CD4-positive, alpha-beta T cell treated with Interleukin-15 for 1 hour (primary cell): ENCODE data around the gene MRI1.
"Not testable (repeated sequence)": the region's sequence is repeated elsewhere in the genome, so short reads cannot be mapped to it uniquely, and the experiment has no call there.

Experiments used
- DNase-seq: peaks from one replicate; pipeline ENCODE4 v3.0.0-alpha.2; 2020

The MRI1 gene

GRCh38 chr19:13764101-13764807 is at the start of gene MRI1:
Gene MRI1 (plus strand): TSS chr19:13764522. CDS start chr19:13764589, 67 bp downstream.
- peak; percentile 66 for DNase-seq

GRCh38 chr19:13717194-13717643 is 47.1 kb upstream of the MRI1 start:
- DNase-seq = no peak

GRCh38 chr19:13718733-13719132 is 45.6 kb upstream of the MRI1 start:
- DNase-seq = no peak

GRCh38 chr19:13722146-13722545 is 42.2 kb upstream of the MRI1 start:
- DNase-seq = no peak

GRCh38 chr19:13723206-13723605 is 41.1 kb upstream of the MRI1 start:
- no peak for DNase-seq

GRCh38 chr19:13726323-13726722 is 38.0 kb upstream of the MRI1 start:
- DNase-seq = no peak

GRCh38 chr19:13727798-13728197 is 36.5 kb upstream of the MRI1 start:
- no peak for DNase-seq

- no peak for DNase-seq
Observed at GRCh38 chr19:13729859-13730258, 34.5 kb upstream of the MRI1 start.

GRCh38 chr19:13731147-13731964 is 33.0 kb upstream of the MRI1 start:
- peak; percentile 94 for DNase-seq

GRCh38 chr19:13732337-13732736 is 32.0 kb upstream of the MRI1 start:
- no peak for DNase-seq

- no peak for DNase-seq
Observed at GRCh38 chr19:13734751-13735150, 29.6 kb upstream of the MRI1 start.

- no peak for DNase-seq
Observed at GRCh38 chr19:13738073-13738472, 26.2 kb upstream of the MRI1 start.

GRCh38 chr19:13741893-13742292 is 22.4 kb upstream of the MRI1 start:
- no peak for DNase-seq

- DNase-seq = no peak
Observed at GRCh38 chr19:13742756-13743155, 21.6 kb upstream of the MRI1 start.

- no peak for DNase-seq
Observed at GRCh38 chr19:13744174-13744573, 20.1 kb upstream of the MRI1 start.

GRCh38 chr19:13747098-13747453 is 17.2 kb upstream of the MRI1 start:
- no peak for DNase-seq

- peak; percentile 46 for DNase-seq
Observed at GRCh38 chr19:13748169-13748828, 16.0 kb upstream of the MRI1 start.

- no peak for DNase-seq
Observed at GRCh38 chr19:13751436-13751835, 12.9 kb upstream of the MRI1 start.

- DNase-seq = not testable (repeated sequence)
Observed at GRCh38 chr19:13753622-13754021, 10.7 kb upstream of the MRI1 start.

- no peak for DNase-seq
Observed at GRCh38 chr19:13756210-13756609, 8.1 kb upstream of the MRI1 start.

GRCh38 chr19:13757805-13758772 is 6.2 kb upstream of the MRI1 start:
- no peak for DNase-seq

GRCh38 chr19:13758795-13759194 is 5.5 kb upstream of the MRI1 start:
- DNase-seq = no peak

GRCh38 chr19:13761423-13761822 is 2.9 kb upstream of the MRI1 start:
- no peak for DNase-seq
